ENCODE results near the gene KIAA0232. TPM values are rescaled to one million over a fixed set of nuclear protein-coding genes. Genes with fewer than 3 reads are reported as not detected.

The KIAA0232 gene
- total RNA-seq, 2 donors from 2014 or later, result 40.7 to 49.4 TPM

DNA sequence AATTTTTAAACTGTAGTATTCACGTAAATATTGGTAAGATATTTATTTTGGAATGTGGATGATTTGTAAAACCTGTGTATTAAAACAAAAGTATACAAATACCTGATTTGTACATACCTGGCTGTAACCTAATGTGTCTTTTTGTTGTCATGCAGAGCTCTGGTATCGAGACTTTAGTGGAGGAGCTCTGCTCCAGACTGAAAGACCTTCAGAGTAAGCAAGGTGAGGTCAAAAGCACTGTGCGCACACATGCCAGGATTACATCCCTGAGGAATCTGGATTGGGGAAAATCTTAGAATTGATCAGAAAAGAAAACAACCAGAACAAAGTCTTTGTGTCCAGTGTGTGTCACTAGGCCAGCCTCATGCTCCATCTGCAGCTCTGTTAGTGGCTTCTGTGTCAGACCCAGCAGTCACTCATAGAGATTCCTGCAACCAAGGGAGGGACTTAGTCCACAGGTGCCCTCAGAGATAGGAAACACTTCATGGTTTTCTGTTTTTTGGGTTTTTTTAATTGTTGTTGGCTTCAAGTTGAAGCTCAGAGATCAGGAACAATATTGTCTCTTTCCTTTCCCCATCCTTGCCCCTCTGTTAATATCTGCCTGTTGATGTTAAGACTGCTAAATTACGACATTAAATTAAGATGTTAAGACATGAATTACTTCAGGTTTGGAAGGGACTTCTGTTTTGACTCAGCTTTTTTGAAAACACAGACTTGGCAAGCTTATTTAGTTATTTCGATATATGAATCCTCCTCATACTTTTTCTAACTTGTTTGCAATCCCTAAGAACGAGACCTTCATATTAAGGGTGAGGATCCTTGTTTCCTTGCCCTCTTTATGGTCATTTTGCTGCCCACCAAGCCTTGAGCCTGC lies 74.7 kb downstream of the KIAA0232 start:
- intact Hi-C loops (cut with DNase I, micrococcal nuclease), result no loop called here
- DNase-seq (no peak), ATAC-seq (no peak)

DNA sequence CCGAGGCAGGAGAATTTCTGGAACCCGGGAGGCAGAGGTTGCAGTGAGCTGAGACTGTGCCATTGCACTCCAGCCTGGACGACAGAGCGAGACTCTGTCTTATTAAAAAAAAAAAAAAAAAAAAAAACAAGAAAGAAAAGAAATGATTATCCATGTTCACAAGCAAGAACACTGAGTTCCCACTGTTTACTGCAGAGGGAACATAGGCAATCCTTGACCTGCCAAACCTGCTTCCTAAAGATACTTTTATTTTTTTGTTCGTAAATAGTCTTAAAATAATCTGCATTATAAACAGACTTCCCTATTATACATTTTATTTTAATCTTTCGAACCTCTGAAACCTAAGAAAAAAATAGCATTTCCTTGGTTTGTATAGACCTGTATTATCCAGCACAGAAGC lies 76.5 kb downstream of the KIAA0232 start:
- intact Hi-C loops (cut with DNase I, micrococcal nuclease), result no loop called here
- no peak for DNase-seq
- ATAC-seq, result no peak

DNA sequence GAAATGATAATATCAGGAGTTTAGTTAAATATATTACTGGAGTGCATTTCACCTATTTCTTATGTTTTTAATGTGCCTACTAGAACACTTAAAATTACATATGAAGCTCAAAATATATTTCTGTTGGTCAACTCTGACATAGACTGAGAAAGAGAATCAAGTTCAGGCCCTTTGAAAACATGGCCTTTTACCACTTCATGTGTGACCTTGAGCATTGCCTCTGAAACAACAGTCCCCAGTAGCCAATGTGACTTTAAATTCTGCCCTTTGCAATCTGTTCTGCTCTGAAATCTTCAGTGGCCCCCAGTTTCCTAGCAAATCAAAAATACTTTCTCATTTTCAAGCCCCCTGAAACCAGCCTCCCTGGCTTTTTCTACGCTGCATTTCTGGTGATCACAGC lies 77.0 kb downstream of the KIAA0232 start:
- intact Hi-C loops (cut with DNase I, micrococcal nuclease), result no loop called here
- DNase-seq (no peak), ATAC-seq (no peak)

DNA sequence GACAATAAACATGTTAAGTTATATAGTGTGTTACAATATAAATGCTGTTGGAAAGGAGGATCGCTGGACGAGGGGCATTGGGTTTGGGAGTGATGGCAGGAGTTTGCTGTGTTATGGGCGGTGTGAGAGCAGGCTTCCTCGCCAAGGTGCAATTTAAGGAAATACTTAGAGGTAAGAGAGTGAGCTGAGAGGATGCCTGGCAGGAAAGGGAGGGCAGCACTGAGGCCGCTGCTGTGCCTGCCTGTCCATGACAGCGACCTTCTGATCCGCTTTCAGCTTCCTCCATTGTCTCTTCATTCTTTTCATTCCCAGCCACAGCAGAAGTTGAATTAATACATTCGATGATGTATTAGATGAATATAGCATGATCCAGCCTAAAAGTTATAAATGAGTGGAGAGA lies 85.9 kb downstream of the KIAA0232 start:
- ATAC-seq (no peak), DNase-seq (no peak)
- intact Hi-C loops (cut with DNase I, micrococcal nuclease), result no loop called here

DNA sequence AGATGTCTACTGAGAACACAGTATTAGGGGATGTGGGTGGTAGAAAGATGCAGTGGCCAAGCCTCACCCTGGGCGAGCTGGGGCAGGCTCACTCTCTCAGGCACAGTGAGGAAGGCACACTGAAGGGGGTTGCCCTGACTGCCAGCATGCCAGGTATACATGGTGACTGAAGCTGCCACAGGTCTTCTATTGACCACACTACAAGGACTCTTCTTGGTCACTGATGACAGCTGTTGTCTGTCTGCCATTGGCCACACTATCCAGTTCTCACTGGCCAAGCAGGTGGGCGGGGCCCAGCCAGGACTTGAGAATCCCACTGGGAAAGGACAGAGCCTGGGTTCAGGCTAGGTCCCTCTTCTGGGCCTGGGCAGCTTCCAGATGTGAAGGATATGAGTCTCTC lies 87.4 kb downstream of the KIAA0232 start:
- no peak for DNase-seq
- ATAC-seq, result no peak
- intact Hi-C loops (cut with DNase I, micrococcal nuclease), result loop anchor here in 1 of 2 donors (5.0 to 10.0 kb wide), 2 partner anchors 88 to 145 kb away; partner anchors contain the start of gene KIAA0232

DNA sequence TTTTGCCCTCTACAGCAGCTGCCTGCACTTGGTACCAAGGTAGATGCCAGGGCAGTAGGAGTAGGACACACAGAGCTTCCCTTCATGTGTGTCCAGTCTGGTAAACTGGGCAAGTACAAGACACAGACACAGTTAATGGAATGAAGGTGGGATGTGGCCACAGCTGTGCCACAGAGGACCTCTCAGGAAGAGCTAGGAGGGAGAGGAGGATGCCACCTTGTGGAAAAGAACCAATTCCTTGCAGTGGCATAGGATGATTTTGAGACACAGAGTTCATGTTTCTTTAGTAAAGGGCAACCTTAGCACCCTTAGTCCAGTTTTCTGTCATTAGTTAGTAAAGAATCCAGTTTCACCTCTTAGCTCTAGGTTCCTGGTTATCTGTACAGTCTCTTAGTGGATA lies 90.8 kb downstream of the KIAA0232 start:
- intact Hi-C loops (cut with DNase I, micrococcal nuclease), result loop anchor here in 1 of 2 donors (5.0 to 10.0 kb wide), 2 partner anchors 91 to 148 kb away; partner anchors contain the start of gene KIAA0232
- ATAC-seq, result peak; percentile 56
- no peak for DNase-seq

DNA sequence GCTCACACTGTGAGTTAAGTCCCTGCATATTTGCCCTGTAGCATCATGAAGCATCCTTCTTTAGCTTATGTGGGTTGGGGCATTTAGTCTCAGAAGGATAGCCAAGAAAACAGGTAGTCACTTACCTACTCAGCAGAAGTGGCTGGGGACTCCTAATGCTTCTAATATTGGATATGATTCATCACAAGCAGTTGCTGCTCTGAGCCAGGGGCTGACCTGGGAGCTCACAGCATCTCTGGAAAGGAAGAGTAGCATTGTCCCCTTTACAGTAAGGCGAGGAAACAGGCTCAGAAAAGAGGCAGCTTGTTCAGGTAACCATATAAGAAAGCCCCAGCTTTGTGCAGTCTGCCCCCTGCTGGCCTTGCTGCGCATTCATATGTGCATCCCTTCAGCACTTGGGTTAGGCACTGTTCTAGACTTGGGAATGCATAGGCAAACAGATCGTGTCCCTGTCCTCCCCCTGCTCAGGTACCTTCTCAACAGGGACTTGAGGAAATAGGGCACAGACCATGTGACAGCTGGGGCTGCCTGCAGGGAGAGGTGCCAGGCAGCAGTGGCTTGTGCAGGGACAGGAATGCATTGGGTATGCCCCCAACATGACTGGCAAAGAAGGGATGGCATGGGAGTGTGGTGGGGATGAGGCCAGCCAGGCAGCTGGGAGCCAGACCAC lies 91.4 kb downstream of the KIAA0232 start:
- DNase-seq (peak; percentile 64 to 86), ATAC-seq (peak; percentile 87)
- intact Hi-C loops (cut with DNase I, micrococcal nuclease), result loop anchor here (2.0 to 10.0 kb wide), 3 partner anchors 92 to 153 kb away; partner anchors contain the start of gene KIAA0232 (in 1 of the 2)

DNA sequence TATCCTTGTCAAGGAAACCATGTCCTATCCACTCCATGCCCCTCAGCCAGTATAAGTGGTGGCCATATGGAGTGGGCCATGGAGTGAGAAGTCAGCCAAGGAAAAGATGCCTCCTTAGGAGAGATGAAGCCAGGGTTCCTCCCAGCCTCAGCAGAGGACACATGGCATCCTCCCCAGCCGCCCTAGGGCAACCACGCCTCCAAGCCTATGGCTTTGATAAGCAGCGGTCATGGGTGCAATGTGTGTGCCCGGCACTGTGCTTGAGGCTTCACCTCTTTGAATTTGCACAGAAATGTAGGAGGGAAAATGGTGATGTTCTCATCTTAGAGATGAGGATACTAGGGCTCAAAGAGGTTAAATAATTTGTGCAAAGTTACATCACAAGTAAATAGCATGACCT lies 92.5 kb downstream of the KIAA0232 start:
- intact Hi-C loops (cut with DNase I, micrococcal nuclease), result loop anchor here (2.0 to 10.0 kb wide), 3 partner anchors 93 to 154 kb away; partner anchors contain the start of gene KIAA0232 (in 1 of the 2)
- DNase-seq (no peak), ATAC-seq (no peak)

DNA sequence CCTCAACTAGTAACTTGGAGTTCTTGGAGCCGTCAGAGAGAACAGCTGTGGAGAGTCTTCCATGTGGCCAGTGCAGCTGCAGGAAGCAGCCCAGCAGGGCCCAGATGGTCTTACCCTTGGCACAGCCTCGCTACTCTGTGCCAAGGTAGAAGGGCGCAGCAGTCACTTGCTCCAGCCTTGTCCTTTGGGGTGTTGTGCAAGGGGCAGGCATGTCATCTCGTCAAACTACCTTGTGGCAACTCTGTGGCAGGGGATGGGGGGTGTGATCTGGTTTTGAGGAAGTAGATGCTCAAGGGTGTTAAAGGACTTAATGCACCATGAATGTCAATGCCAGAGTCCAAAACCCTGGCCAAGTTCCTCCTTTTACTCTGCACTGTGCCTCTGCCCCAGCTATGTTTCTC lies 92.9 kb downstream of the KIAA0232 start:
- intact Hi-C loops (cut with DNase I, micrococcal nuclease), result loop anchor here (2.0 to 10.0 kb wide), 2 partner anchors 151 to 155 kb away; no protein-coding TSS in a partner anchor
- DNase-seq, result peak in 1 of 2 donors; percentile 43
- peak; percentile 16 for ATAC-seq

DNA sequence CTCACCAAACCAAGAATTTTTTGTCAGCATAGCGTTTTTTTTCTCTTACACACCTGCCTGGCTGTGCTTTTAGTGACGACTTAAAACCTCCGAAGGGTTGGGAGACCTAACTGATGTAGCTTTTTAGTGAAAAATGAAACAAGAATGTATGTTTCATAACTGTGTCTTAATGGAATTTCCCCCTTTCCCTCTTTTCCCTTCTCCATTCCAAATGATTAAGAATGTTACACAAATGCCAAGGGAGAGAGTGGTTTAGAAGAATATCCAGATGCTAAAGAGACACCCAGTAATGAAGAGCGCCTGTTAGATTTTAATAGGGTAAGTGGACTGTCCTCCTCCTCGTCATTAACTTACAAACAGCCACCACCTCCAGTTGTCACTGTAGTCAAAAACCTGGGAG lies 93.9 kb downstream of the KIAA0232 start:
- ATAC-seq, result no peak
- intact Hi-C loops (cut with DNase I, micrococcal nuclease), result loop anchor here in 1 of 2 donors (10.0 kb wide), 1 partner anchor 152 kb away; no protein-coding TSS in a partner anchor
- DNase-seq, result no peak

DNA sequence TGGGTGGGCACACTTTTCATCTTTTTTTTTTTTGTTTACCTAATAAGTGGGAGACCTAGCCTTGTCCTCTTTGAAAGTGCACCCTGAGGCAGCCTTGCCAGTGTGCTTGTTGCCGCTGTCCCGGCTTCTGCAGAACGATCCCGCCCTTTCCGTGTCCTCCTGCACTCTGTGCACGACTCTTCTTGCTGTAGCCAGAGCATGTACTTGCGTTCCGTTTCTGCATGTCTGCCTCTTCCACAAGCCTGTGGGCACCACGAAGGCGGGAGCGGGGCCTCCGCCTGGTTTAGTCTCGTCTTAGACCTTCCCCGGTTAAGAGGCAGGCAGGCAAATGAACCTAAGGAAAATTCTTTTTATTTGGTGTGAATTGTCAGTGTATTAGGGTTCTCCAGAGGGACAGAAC lies 94.5 kb downstream of the KIAA0232 start:
- intact Hi-C loops (cut with DNase I, micrococcal nuclease), result loop anchor here in 1 of 2 donors (10.0 kb wide), 1 partner anchor 152 kb away; no protein-coding TSS in a partner anchor
- no peak for DNase-seq

DNA sequence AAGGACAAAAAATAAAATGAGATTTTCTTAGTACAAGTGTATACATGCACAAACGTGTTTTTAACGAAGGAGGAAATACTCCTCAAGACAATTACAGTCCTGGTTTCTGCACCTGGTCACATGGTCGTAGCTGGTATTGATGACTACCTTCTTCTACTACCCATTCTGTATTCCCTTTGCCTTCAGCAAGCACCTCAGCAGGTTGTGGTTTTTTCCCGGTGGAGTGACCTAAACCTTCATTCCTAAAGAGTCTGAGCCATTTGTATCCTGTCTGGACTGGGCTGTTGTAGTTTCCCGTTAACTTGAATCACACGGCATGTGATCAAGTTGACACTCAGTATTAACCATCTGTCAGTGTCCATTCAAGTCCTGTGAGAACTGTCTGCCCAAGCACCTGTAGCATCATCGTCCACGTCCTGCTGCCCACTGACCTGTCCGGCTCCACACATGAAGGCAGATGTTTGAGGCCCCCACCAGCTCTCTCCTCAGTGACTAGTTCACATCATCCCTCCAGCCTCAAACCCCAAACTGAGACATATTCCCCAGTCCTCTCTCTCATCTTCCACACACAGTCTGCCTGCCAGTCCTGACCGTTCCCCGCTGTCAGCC lies 96.0 kb downstream of the KIAA0232 start:
- no peak for ATAC-seq
- intact Hi-C loops (cut with DNase I, micrococcal nuclease), result loop anchor here in 1 of 2 donors (10.0 kb wide), 1 partner anchor 154 kb away; no protein-coding TSS in a partner anchor

More for the DNA sequence above, 94.5 kb downstream of the KIAA0232 start:
- ATAC-seq, result no peak

DNA sequence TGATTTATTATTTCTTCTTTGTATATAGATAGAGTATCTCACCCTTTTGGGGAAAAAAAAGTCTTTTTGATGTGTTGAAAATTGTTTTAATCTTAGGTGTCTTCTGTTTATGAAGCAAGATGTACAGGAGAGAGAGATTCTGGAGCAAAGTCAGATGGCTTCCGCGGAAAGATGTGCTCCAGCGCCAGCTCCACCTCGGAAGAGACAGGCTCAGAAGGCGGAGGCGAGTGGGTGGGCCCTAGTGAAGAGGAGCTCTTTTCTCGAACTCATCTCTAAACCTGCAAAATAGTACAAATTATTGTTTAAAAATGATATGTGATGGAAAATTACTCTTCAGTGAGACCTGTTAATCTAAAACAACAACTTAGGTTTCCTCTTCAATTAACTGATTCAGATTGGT lies 98.2 kb downstream of the KIAA0232 start:
- intact Hi-C loops (cut with DNase I, micrococcal nuclease), result no loop called here
- ATAC-seq (no peak), DNase-seq (no peak)

More for the DNA sequence above, 96.0 kb downstream of the KIAA0232 start:
- DNase-seq, result no peak

DNA sequence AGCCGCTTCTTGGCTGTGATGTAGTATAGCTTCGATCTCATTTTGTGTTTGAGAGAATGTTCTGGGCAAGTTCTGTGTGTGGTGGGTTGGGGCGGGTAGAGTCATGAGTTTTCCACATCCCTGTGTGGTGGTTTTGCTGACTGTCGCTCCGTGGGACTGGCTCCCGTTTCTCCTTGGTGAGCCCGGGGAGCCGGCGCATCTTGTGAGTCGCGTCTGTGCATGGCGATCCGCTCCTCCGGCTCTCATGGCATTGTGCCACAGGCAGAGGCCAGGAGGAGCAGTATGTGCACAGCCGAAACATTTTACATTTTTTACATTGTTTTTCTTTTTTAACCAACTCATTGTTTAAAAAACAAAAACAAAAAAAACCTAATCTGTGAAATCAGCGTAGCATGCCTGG lies 99.4 kb downstream of the KIAA0232 start:
- intact Hi-C loops (cut with DNase I, micrococcal nuclease), result no loop called here
- ATAC-seq, result no peak
- DNase-seq, result no peak

DNA sequence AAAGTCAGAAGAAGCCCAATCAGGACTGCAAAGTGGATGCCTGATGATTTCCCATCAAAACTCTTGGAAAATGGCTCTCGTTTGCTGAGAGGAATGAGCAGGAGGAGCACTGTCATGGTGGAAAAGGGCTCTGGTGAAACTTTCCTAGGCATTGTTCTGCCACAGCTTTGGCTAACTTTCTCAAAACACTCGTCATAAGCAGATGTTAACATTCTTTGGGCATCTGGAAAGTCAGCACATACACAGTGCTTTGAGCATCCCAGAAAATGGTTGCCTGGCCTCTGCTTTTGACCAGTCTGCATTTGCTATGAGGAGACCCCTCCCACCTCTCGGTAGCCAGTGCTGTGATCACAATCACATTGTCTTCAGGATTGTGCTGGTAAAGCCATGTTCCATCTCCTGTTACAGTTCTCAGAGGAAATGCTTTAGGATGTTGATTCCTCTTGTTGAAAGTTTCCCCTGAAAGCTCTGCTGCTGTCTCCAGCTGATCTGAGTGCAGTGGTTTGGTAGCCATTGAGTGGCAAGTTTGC lies 101.9 kb downstream of the KIAA0232 start:
- intact Hi-C loops (cut with DNase I, micrococcal nuclease), result no loop called here
- no peak for ATAC-seq
- DNase-seq, result no peak

DNA sequence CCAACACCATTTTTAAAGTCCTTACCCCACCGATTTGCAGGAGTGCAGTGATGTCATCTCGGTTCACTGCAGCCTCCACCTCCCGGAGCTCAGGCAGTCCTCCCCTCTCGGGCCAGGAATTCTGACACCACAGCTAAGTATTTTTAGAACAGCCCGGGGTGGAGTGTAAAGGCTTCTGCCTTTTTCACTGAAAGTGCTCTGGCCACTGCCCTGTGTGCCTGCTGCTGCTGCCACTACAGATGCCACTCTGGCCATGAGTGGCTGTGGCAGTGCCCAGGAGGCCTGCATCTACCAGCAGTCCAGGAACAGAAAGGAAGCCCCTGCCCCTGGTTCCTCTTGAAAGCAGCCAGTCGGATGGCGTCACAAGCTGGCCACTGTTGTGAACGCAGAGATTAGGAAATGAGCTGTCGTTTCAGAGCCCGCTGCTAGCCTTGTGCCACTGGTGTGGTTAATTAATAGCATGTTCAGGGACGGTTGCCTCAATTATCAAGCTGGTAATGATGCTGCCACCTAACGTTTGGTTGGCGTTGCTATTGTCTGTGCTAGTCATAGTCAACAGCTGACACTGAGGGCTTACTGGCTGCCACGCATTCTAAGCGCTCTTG lies 103.5 kb downstream of the KIAA0232 start:
- peak; percentile 42 for ATAC-seq
- intact Hi-C loops (cut with DNase I, micrococcal nuclease), result no loop called here
- peak in 1 of 2 donors; percentile 60 for DNase-seq

DNA sequence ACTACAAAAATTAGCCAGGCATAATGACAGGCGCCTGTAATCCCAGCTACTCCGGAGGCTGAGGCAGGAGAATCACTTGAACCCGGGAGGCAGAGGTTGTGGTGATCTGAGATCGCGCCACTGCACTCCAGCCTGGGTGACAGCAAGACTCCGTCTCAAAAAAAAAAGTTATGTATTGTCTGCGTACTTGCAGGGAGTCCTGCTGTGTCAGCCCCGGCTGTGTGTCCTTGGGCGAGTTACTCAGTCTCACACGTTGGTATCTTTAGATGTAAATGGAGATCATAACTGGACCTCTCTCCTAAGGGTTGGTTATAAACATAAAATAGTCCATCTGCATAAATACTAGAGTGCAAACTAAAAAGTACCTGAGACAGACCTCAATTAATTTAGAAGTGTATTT lies 104.4 kb downstream of the KIAA0232 start:
- DNase-seq, result peak in 1 of 2 donors; percentile 13
- intact Hi-C loops (cut with DNase I, micrococcal nuclease), result no loop called here

DNA sequence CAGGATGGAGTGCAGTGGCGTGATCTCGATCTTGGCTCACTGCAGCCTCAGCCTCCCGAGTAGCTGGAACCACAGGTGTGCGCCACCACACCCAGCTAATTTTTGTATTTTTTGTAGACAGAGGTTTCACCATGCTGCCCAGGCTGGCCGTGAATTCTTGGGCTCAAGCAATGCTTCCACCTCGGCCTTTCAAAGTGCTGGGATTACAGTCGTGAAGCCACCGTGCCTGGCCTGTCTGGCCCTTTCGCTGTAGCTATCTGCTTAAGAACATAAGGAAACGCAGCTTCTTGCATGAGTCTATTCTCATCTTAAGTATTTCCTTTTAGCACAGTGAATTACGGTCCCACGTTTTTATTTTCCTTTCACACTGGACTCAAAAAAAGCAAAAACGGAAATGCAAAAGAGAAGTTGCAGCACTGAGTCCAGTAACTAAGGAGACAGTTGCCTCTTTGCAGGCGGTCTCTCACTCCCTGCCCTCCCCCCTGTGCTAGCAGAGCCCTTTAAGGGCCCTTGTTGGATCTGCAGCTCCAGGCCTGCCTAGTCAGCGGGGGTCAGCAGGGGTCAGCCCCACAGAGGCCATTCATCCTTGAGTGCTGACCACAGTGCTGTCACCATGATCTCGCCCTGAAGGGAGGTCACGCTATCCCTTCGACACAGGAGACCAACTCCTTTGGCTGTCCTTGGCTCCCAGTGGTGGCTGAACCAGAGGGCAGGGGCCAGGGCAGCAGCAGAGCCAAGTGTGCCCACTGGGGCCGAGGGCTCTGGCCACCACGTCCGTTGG lies 105.3 kb downstream of the KIAA0232 start:
- DNase-seq (no peak), ATAC-seq (no peak)
- intact Hi-C loops (cut with DNase I, micrococcal nuclease), result no loop called here

More for the DNA sequence above, 104.4 kb downstream of the KIAA0232 start:
- no peak for ATAC-seq

Measured in left colon (tissue), 2 donors.